Lung (tissue), 12 donors: Measurements from ENCODE around the gene BACE2. TPM values are rescaled to one million over a fixed set of nuclear protein-coding genes. Genes with fewer than 3 reads are reported as not detected.
A peak's percentile ranks its signal among the peaks of the same experiment; 100 is the strongest.

Source experiments
- ATAC-seq: fragments of 200-7000 bp; cut with Tn5 transposase; one replicate; pipeline ENCODE4 v1.9.1; 2020; ENCODE audit warnings: moderate number of reproducible peaks; ENCODE audit not compliant: insufficient read depth, low FRiP score
- DNase-seq, 3 donors: peaks; one replicate each; pipeline ENCODE4 v3.0.0-alpha.2; 2013 to 2017
- H3K27ac ChIP-seq, 2 donors: one replicate each; pipeline ENCODE4 v1.5.1; 2013; ENCODE audit warnings: mild to moderate bottlenecking in 2 of 2, moderate library complexity in 2 of 2, control low read depth in 1 of 2, inconsistent platforms in 1 of 2, low read depth in 1 of 2, low read length in 1 of 2
- H3K27me3 ChIP-seq, 3 donors: one replicate each; pipeline ENCODE4 v1.5.1; 2013; ENCODE audit warnings: low read length in 2 of 3; ENCODE audit not compliant: control insufficient read depth in 3 of 3, insufficient read depth in 3 of 3
- H3K36me3 ChIP-seq, 4 donors: one replicate each; pipeline ENCODE4 v1.5.1; 2013; ENCODE audit warnings: low read length in 4 of 4, mild to moderate bottlenecking in 1 of 4, moderate library complexity in 1 of 4; ENCODE audit not compliant: control insufficient read depth in 4 of 4, insufficient read depth in 4 of 4
- H3K4me1 ChIP-seq, 5 donors: one replicate each; pipeline ENCODE4 v1.5.1; 2013; ENCODE audit warnings: low read length in 5 of 5, mild to moderate bottlenecking in 2 of 5, moderate library complexity in 1 of 5; ENCODE audit not compliant: control insufficient read depth in 5 of 5, insufficient read depth in 5 of 5
- H3K4me3 ChIP-seq: one replicate; pipeline ENCODE4 v1.5.1; 2013; ENCODE audit warnings: mild to moderate bottlenecking, control low read depth, moderate library complexity
- H3K9ac ChIP-seq, 2 donors: one replicate each; pipeline ENCODE4 v1.5.1; 2013; ENCODE audit warnings: low read length in 2 of 2, control low read depth in 1 of 2; ENCODE audit not compliant: insufficient read depth in 1 of 2
- H3K9me3 ChIP-seq, 4 donors: one replicate each; pipeline ENCODE4 v1.5.1; 2013; ENCODE audit warnings: low read length in 3 of 4, mild to moderate bottlenecking in 1 of 4, moderate library complexity in 1 of 4; ENCODE audit not compliant: control insufficient read depth in 4 of 4, insufficient read depth in 3 of 4
- CTCF ChIP-seq: IDR thresholded peaks from 2 replicates; pipeline ENCODE4 v1.5.1; 2012; ENCODE audit warnings: mild to moderate bottlenecking; ENCODE audit errors: control extremely low read depth, extremely low read depth
- WGBS, 2 donors: extraction: QIAGEN DNeasy Blood & Tissue Kit; methylation state at CpG; one replicate each; pipeline ENCODE4 v1.1.7; 2013; 5-methylcytosine and 5-hydroxymethylcytosine counted together
- polyA plus RNA-seq, 2 donors: library from polyadenylated mRNA; stranded (reverse); fragments of 200-250 nt; gene quantifications; one replicate each; pipeline ENCODE4 v1.2.1, GENCODE V29; 2013
- total RNA-seq, 2 donors: library from RNA; depleted of rRNA in 1 of 2; stranded (reverse); fragments of >200 nt in 1 of 2; gene quantifications; one replicate each; pipeline ENCODE4 v1.2.1, GENCODE V29; 2014 to 2021
- donor health status: control.
- donor health status: control.
- donor health status: Bipolar disorder and iron deficiency.
- donor health status: healthy.
- donor health status: DM: yes; HTN: yes; CAD: no.

BACE2 gene
- total and polyA plus RNA-seq, 4 donors = 9.3 to 49.9 (median 33.8) TPM

GRCh38 chr21:41121785-41122415 is 46.1 kb upstream of the BACE2 start:
- Histone ChIP-seq H3K9me3 (peaks cover 0 to under 1% (median 0%) of the 10 kb centered on the region in 4 donors), H3K27ac (no peak overlapping the region), H3K36me3 (no peaks in the 10 kb centered on the region), H3K4me1 (peaks cover 0 to 1% (median 0%) of the 10 kb centered on the region in 5 donors), H3K4me3 (no peak overlapping the region), H3K9ac (no peak overlapping the region), H3K27me3 (no peaks in the 10 kb centered on the region)
- ATAC-seq (peak; percentile 84), DNase-seq (peak; percentile 85)
- 41% methylated on average over 19 of the region's 19 CpGs for WGBS, 2 donors
- TF ChIP-seq CTCF = peak; percentile 73

GRCh38 chr21:41124641-41125201 is 43.2 kb upstream of the BACE2 start:
- Histone ChIP-seq H3K27me3 (no peaks in the 10 kb centered on the region), H3K9me3 (peaks cover 0 to 3% (median 0%) of the 10 kb centered on the region in 4 donors), H3K9ac (no peak overlapping the region), H3K27ac (no peak overlapping the region), H3K4me3 (no peak overlapping the region), H3K4me1 (peaks cover 0 to 1% (median 0%) of the 10 kb centered on the region in 5 donors), H3K36me3 (no peaks in the 10 kb centered on the region)
- no peak for TF ChIP-seq CTCF
- no peak for ATAC-seq
- DNase-seq = no peak
- WGBS, 2 donors = 80 to 89% methylated on average over 13 of the region's 13 CpGs

GRCh38 chr21:41128981-41129380 is 39.0 kb upstream of the BACE2 start:
- Histone ChIP-seq H3K4me1 (peaks cover 0 to 1% (median 0%) of the 10 kb centered on the region in 5 donors), H3K9me3 (peaks cover 0 to 3% (median 0%) of the 10 kb centered on the region in 4 donors), H3K4me3 (no peak overlapping the region), H3K9ac (no peak overlapping the region), H3K27me3 (no peaks in the 10 kb centered on the region), H3K36me3 (no peaks in the 10 kb centered on the region), H3K27ac (no peak overlapping the region)
- DNase-seq (no peak), ATAC-seq (no peak)
- no peak for TF ChIP-seq CTCF
